ENCODE data around the gene FRY.
"Not testable (repeated sequence)": the region's sequence is repeated elsewhere in the genome, so short reads cannot be mapped to it uniquely, and the experiment has no call there.

The FRY gene

GRCh38 chr13:32031025-32031814, at the start of gene FRY:
Gene FRY (plus strand): TSS chr13:32031774. CDS start chr13:32031796, 22 bp downstream.
- no peak for FAIRE-seq
- DNase-seq (ENCODE audit: insufficient read length, low spot score) = peak; percentile 12
- no peak for TF ChIP-seq POLR2A (IDR thresholded peaks at IDR 0.05; ENCODE audit: low read depth, low read length)

GRCh38 chr13:31982124-31982523, 49.5 kb upstream of the FRY start:
- DNase-seq (ENCODE audit: insufficient read length, low spot score) (no peak), FAIRE-seq (no peak)
- no peak for TF ChIP-seq POLR2A (IDR thresholded peaks at IDR 0.05; ENCODE audit: low read depth, low read length)

DNA sequence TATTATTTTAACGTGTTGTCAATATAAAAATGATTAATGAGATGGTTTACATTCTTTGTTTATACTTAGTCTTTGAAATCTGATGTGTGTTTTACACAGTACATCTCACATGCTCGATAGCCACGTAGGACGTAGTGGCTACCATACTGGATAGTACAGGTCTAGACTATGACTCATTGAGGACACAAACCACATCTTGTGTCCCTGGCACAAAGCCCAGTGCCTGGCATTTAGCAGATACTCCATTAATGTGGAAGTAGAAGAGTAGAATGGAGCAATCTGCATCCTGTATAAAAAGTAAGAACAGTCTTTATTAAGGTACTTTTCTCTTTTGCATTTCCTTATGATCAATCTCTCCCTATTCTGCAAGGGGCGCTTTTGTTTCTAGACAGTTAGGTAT, 49.0 kb upstream of the FRY start:
- FAIRE-seq (no peak), DNase-seq (ENCODE audit: insufficient read length, low spot score) (no peak)
- TF ChIP-seq POLR2A (IDR thresholded peaks at IDR 0.05; ENCODE audit: low read depth, low read length) = no peak

DNA sequence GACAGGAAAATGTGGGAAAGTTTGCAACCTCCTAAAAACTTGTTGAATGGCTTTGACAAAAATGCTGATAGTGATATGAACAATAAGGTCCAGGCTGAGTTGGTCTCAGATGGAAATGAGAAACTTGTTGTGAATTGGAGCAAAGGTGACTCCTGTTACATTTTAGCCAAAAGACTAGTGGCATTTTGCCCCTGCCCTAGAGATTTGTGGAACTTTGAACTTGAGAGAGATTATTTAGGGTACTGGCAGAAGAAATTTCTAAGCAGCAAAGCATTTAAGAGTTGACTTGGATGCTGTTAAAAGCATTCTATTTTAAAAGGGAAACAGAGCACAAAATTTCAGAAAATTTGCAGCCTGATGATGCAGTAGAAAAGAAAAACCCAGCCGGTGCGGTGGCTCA, 47.9 kb upstream of the FRY start:
- not testable (repeated sequence) for FAIRE-seq; DNase-seq (ENCODE audit: insufficient read length, low spot score)

- DNase-seq (ENCODE audit: insufficient read length, low spot score); FAIRE-seq: not testable (repeated sequence)
Measured at GRCh38 chr13:31984388-31984787, 47.2 kb upstream of the FRY start.

DNA sequence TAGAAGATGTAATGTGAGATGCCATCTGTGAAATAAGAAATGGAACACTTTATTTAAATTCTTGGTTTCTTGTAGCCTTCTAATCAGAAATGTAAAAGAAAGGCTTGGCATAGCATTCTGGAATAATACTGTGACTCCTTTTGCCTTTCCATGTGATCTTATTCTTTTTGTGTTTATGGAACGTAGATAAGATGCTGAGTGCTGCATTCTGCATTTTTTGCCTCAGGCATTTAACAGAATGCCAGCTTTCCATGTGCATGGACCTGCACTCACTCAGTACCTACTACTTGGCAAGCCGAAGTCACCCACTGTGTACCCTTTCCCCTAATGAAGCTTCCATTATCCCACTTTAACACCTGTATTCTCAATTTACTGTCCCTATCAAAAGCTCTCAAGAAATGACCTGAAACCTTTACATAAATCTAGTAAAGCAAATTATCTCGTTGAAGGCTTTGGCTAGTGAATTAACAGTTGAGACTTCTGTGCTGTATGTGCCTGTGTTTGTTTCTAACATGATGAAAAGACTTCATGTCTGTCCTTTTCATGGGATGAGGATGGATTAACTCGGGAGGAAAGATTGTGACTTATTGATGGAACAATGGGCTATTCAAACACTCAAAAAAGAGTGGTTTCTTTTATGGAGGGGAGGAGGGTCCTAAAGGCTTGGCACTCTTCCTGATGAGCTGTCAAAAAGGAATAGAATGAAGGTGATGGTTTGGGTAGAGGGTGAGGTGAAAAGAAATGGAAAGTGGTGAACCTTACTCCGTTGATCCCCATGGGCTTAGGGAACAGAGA, 44.7 kb upstream of the FRY start:
- FAIRE-seq (no peak), DNase-seq (ENCODE audit: insufficient read length, low spot score) (no peak)
- no peak for TF ChIP-seq POLR2A (IDR thresholded peaks at IDR 0.05; ENCODE audit: low read depth, low read length)

GRCh38 chr13:31987535-31988170, 43.9 kb upstream of the FRY start:
- DNase-seq (ENCODE audit: insufficient read length, low spot score) (no peak), FAIRE-seq (no peak)
- no peak for TF ChIP-seq POLR2A (IDR thresholded peaks at IDR 0.05; ENCODE audit: low read depth, low read length)

DNA sequence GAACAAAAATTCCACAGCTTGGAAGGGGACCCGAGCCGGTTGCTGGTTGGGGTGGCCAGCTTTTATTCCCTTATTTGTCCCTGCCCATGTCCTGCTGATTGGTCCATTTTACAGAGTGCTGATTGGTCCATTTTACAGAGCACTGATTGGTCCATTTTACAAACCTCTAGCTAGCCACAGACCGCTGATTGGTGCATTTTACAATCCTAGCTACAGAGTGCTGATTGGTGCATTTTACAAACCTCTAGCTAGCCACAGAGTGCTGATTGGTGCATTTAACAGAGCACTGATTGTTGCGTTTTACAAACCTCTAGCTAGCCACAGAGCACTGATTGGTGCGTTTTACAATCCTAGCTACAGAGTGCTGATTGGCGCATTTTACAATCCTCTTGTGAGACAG, 37.2 kb upstream of the FRY start:
- FAIRE-seq; DNase-seq (ENCODE audit: insufficient read length, low spot score): not testable (repeated sequence)

GRCh38 chr13:31996601-31997000, 35.0 kb upstream of the FRY start:
- TF ChIP-seq POLR2A (IDR thresholded peaks at IDR 0.05; ENCODE audit: low read depth, low read length) = no peak
- no peak for FAIRE-seq
- no peak for DNase-seq (ENCODE audit: insufficient read length, low spot score)

DNA sequence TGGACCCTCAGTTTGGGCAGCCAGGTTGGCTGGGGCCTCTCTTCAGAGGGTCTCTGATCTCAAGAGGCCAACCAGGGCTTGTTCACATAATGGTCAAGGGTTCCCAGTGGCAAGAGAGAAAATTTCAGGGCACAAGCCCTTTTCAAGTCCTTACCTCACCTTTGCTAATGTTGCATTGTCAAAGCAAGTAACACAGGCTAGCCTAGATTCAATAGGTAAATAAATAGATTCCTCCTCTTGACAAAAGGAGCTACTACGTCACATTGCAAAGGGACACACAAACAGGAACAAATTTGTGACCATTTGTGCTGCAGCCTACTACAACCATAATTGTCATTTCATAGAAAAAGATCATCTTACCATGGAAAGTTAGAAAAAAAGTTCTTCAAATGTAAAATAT, 33.9 kb upstream of the FRY start:
- no peak for TF ChIP-seq POLR2A (IDR thresholded peaks at IDR 0.05; ENCODE audit: low read depth, low read length)
- FAIRE-seq = no peak
- DNase-seq (ENCODE audit: insufficient read length, low spot score) = no peak

GRCh38 chr13:31998131-31998530, 33.4 kb upstream of the FRY start:
- TF ChIP-seq POLR2A (IDR thresholded peaks at IDR 0.05; ENCODE audit: low read depth, low read length) = no peak
- no peak for DNase-seq (ENCODE audit: insufficient read length, low spot score)
- no peak for FAIRE-seq

GRCh38 chr13:32000754-32001153, 30.8 kb upstream of the FRY start:
- not testable (repeated sequence) for DNase-seq (ENCODE audit: insufficient read length, low spot score); FAIRE-seq

- FAIRE-seq (no peak), DNase-seq (ENCODE audit: insufficient read length, low spot score) (peak; percentile 14)
- TF ChIP-seq POLR2A (IDR thresholded peaks at IDR 0.05; ENCODE audit: low read depth, low read length) = no peak
Measured at GRCh38 chr13:32001154-32001768, 30.3 kb upstream of the FRY start.

DNA sequence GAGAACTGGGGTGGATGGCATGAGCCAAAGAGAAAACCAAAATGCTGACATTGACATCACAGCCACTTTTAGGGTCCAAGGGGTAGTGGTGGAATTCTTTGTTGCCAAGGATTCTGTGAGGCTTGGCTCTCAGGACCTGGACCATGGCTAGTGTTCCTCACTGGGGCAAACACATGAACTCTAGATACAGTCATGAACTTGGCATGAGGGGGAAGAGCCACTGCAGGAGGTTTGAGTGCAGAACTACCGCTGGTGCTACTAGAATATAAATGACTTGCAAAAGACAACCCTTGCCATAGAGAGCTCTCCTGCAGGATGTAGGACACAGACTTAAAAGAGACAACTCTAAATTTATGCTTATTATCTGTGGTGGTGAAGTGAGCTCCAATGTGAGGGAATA, 29.8 kb upstream of the FRY start:
- FAIRE-seq (no peak), DNase-seq (ENCODE audit: insufficient read length, low spot score) (no peak)
- no peak for TF ChIP-seq POLR2A (IDR thresholded peaks at IDR 0.05; ENCODE audit: low read depth, low read length)

Measured in H54 (cell line).